CD4-positive, alpha-beta memory T cell (primary cell): ENCODE results near the gene UGT1A4. TPM values are rescaled to one million over a fixed set of nuclear protein-coding genes. Genes with fewer than 3 reads are reported as not detected.

ENCODE experiments used
- CTCF ChIA-PET: fragments of 350-600 bp; sonication (Branson Sonifier 250); formaldehyde crosslinking; loops from one replicate; lab custom pipeline; 2021; ENCODE audit warnings: inconsistent platforms; ENCODE audit not compliant: partially characterized antibody; lab: Charles Lee
- POLR2A ChIA-PET: fragments of 350-600 bp; sonication (Branson Sonifier 250); formaldehyde crosslinking; loops from one replicate; lab custom pipeline; 2021; ENCODE audit not compliant: partially characterized antibody; lab: Charles Lee
- DNase-seq, 5 donors: peaks; one replicate each; pipeline versions ENCODE4 v3.0.0 to v3.0.0-alpha.2; 2020 to 2022; ENCODE audit warnings: mixed read lengths in 1 of 5
- H3K27ac ChIP-seq: one replicate; pipeline ENCODE4 v1.7.0; 2013; ENCODE audit warnings: low read depth, low read length
- H3K27me3 ChIP-seq: 2 replicates; pipeline ENCODE4 v1.7.0; 2013; ENCODE audit warnings: mild to moderate bottlenecking, low read length, moderate library complexity; ENCODE audit not compliant: insufficient read depth
- H3K36me3 ChIP-seq: 2 replicates; pipeline ENCODE4 v1.7.0; 2013; ENCODE audit warnings: mild to moderate bottlenecking, low read length, moderate library complexity; ENCODE audit not compliant: insufficient read depth
- H3K4me1 ChIP-seq: 2 replicates; pipeline ENCODE4 v1.7.0; 2013; ENCODE audit warnings: mild to moderate bottlenecking, low read length, moderate library complexity; ENCODE audit not compliant: insufficient read depth
- H3K4me3 ChIP-seq, 2 donors: one replicate each; pipeline ENCODE4 v1.7.0; 2013; ENCODE audit warnings: low read length in 2 of 2, mild to moderate bottlenecking in 1 of 2
- H3K9me3 ChIP-seq, 2 donors: one replicate each; pipeline ENCODE4 v1.7.0; 2013; ENCODE audit warnings: low read length in 2 of 2, control low read depth in 1 of 2; ENCODE audit not compliant: control insufficient read depth in 1 of 2
- H3K27ac Mint-ChIP-seq, 7 donors: one replicate each; pipeline ENCODE4 v1.8.0; 2020 to 2021; ENCODE audit warnings: mixed read lengths in 7 of 7, mild to moderate bottlenecking in 6 of 7, inconsistent platforms in 3 of 7, moderate library complexity in 3 of 7
- H3K27me3 Mint-ChIP-seq, 2 donors: one replicate each; pipeline ENCODE4 v1.8.0; 2020 to 2021; ENCODE audit warnings: mixed read lengths in 2 of 2
- H3K36me3 Mint-ChIP-seq, 2 donors: one replicate each; pipeline ENCODE4 v1.8.0; 2020 to 2021; ENCODE audit warnings: mixed read lengths in 2 of 2, inconsistent platforms in 1 of 2, mild to moderate bottlenecking in 1 of 2
- H3K4me1 Mint-ChIP-seq, 4 donors: one replicate each; pipeline ENCODE4 v1.8.0; 2020 to 2021; ENCODE audit warnings: mixed read lengths in 4 of 4, mild to moderate bottlenecking in 1 of 4
- H3K4me3 Mint-ChIP-seq, 8 donors: one replicate each; pipeline ENCODE4 v1.8.0; 2020 to 2021; ENCODE audit warnings: mixed read lengths in 8 of 8, mild to moderate bottlenecking in 7 of 8, moderate library complexity in 6 of 8, inconsistent platforms in 3 of 8
- H3K9me3 Mint-ChIP-seq, 8 donors: one replicate each; pipeline ENCODE4 v1.8.0; 2020 to 2021; ENCODE audit warnings: mixed read lengths in 8 of 8, mild to moderate bottlenecking in 5 of 8, inconsistent platforms in 3 of 8, moderate library complexity in 1 of 8
- intact Hi-C: fragments of 100-400 bp; cut with micrococcal nuclease; formaldehyde crosslinking; loops from one replicate; pipeline ENCODE4 v1.15.1; 2023
- polyA plus RNA-seq, 2 donors: library from polyadenylated mRNA; unstranded; fragments of 300-500 nt; fragmentation: Illumina TruSeq; gene quantifications; one replicate each; pipeline ENCODE4 v1.2.3, GENCODE V29; 2021
- total RNA-seq, 2 experiments: library from RNA; stranded (reverse); gene quantifications; one replicate each; pipeline ENCODE4 v1.2.3, GENCODE V29; 2021

The UGT1A4 gene
- total and polyA plus RNA-seq, 4 experiments from 2014 or later = not detected

- H3K36me3 Mint-ChIP-seq = no peaks in the 10 kb centered on the region
- peaks cover 0 to under 1% (median 0%) of the 10 kb centered on the region in 8 donors for H3K9me3 Mint-ChIP-seq
These were observed 80.0 kb downstream of the UGT1A4 start for GRCh38 chr2:233798335-233799086.

GRCh38 chr2:233799087-233799665 lies 80.6 kb downstream of the UGT1A4 start:
- Mint-ChIP-seq H3K4me1 (no peaks in the 10 kb centered on the region), H3K27ac (peak overlapping the region in 1 of 7 donors; percentile 27), H3K27me3 (peaks cover 10 to 15% of the 10 kb centered on the region in 2 donors), H3K36me3 (no peaks in the 10 kb centered on the region), H3K9me3 (no peaks in the 10 kb centered on the region), H3K4me3 (no peak overlapping the region)
- Histone ChIP-seq H3K9me3 (no peaks in the 10 kb centered on the region), H3K36me3 (no peaks in the 10 kb centered on the region), H3K27ac (no peak overlapping the region), H3K4me3 (no peak overlapping the region), H3K4me1 (no peaks in the 10 kb centered on the region), H3K27me3 (no peaks in the 10 kb centered on the region)
- intact Hi-C loops = no loop called here
- no peak for DNase-seq
- ChIA-PET CTCF (no interaction called here), POLR2A (no interaction called here)

More at GRCh38 chr2:233798335-233799086, 80.0 kb downstream of the UGT1A4 start:
- Histone ChIP-seq H3K27ac (no peak overlapping the region), H3K36me3 (no peaks in the 10 kb centered on the region), H3K4me3 (no peak overlapping the region), H3K4me1 (no peaks in the 10 kb centered on the region), H3K9me3 (no peaks in the 10 kb centered on the region), H3K27me3 (no peaks in the 10 kb centered on the region)
- Mint-ChIP-seq H3K4me1 (no peaks in the 10 kb centered on the region), H3K27ac (peak overlapping the region in 1 of 7 donors; percentile 27), H3K27me3 (peaks cover 10 to 13% of the 10 kb centered on the region in 2 donors), H3K4me3 (no peak overlapping the region)
- ChIA-PET CTCF (no interaction called here), POLR2A (no interaction called here)
- intact Hi-C loops = no loop called here
- no peak for DNase-seq

GRCh38 chr2:233799716-233800115 lies 81.2 kb downstream of the UGT1A4 start:
- Mint-ChIP-seq H3K9me3 (no peaks in the 10 kb centered on the region), H3K36me3 (no peaks in the 10 kb centered on the region), H3K27me3 (peaks cover 10 to 17% of the 10 kb centered on the region in 2 donors), H3K4me3 (no peak overlapping the region), H3K4me1 (no peaks in the 10 kb centered on the region), H3K27ac (no peak overlapping the region)
- no peak overlapping the region for H3K4me3 ChIP-seq
- no peaks in the 10 kb centered on the region for H3K27me3 ChIP-seq
- POLR2A ChIA-PET = no interaction called here
- no peak overlapping the region for H3K27ac ChIP-seq
- H3K36me3 ChIP-seq = no peaks in the 10 kb centered on the region
- H3K4me1 ChIP-seq = no peaks in the 10 kb centered on the region
- H3K9me3 ChIP-seq = no peaks in the 10 kb centered on the region
- intact Hi-C loops = no loop called here
- CTCF ChIA-PET = no interaction called here
- DNase-seq = no peak

- no peak for DNase-seq
- no peaks in the 10 kb centered on the region for H3K36me3 Mint-ChIP-seq
- no peaks in the 10 kb centered on the region for H3K4me1 Mint-ChIP-seq
- H3K9me3 Mint-ChIP-seq = no peaks in the 10 kb centered on the region
- no peak overlapping the region for H3K4me3 Mint-ChIP-seq
- intact Hi-C loops = no loop called here
- Histone ChIP-seq H3K27ac (no peak overlapping the region), H3K9me3 (no peaks in the 10 kb centered on the region), H3K4me1 (no peaks in the 10 kb centered on the region), H3K36me3 (no peaks in the 10 kb centered on the region), H3K4me3 (no peak overlapping the region), H3K27me3 (no peaks in the 10 kb centered on the region)
- H3K27me3 Mint-ChIP-seq = peaks cover 8 to 17% of the 10 kb centered on the region in 2 donors
- ChIA-PET POLR2A (no interaction called here), CTCF (no interaction called here)
- H3K27ac Mint-ChIP-seq = no peak overlapping the region
These were observed 81.7 kb downstream of the UGT1A4 start for GRCh38 chr2:233800208-233800607.

- no peaks in the 10 kb centered on the region for H3K4me1 Mint-ChIP-seq
- Histone ChIP-seq H3K36me3 (no peaks in the 10 kb centered on the region), H3K9me3 (no peaks in the 10 kb centered on the region), H3K27me3 (no peaks in the 10 kb centered on the region), H3K27ac (no peak overlapping the region), H3K4me3 (no peak overlapping the region), H3K4me1 (no peaks in the 10 kb centered on the region)
- H3K36me3 Mint-ChIP-seq = no peaks in the 10 kb centered on the region
- intact Hi-C loops = no loop called here
- no peak overlapping the region for H3K4me3 Mint-ChIP-seq
- ChIA-PET POLR2A (no interaction called here), CTCF (no interaction called here)
- peaks cover 8 to 17% of the 10 kb centered on the region in 2 donors for H3K27me3 Mint-ChIP-seq
- H3K9me3 Mint-ChIP-seq = no peaks in the 10 kb centered on the region
- no peak overlapping the region for H3K27ac Mint-ChIP-seq
- no peak for DNase-seq
These were observed 83.0 kb downstream of the UGT1A4 start for GRCh38 chr2:233801357-233802131.

- H3K27me3 Mint-ChIP-seq = peaks cover 8 to 17% of the 10 kb centered on the region in 2 donors
- H3K9me3 ChIP-seq = no peaks in the 10 kb centered on the region
- no peak overlapping the region for H3K4me3 Mint-ChIP-seq
- no peaks in the 10 kb centered on the region for H3K36me3 Mint-ChIP-seq
- H3K36me3 ChIP-seq = no peaks in the 10 kb centered on the region
- ChIA-PET POLR2A (no interaction called here), CTCF (no interaction called here)
- H3K4me3 ChIP-seq = no peak overlapping the region
- H3K4me1 ChIP-seq = no peaks in the 10 kb centered on the region
- H3K4me1 Mint-ChIP-seq = no peaks in the 10 kb centered on the region
- H3K9me3 Mint-ChIP-seq = no peaks in the 10 kb centered on the region
- no peak overlapping the region for H3K27ac Mint-ChIP-seq
- intact Hi-C loops = no loop called here
- H3K27me3 ChIP-seq = no peaks in the 10 kb centered on the region
- H3K27ac ChIP-seq = no peak overlapping the region
- DNase-seq = no peak
These were observed 83.7 kb downstream of the UGT1A4 start for GRCh38 chr2:233802132-233802815.
